SK-N-SH (cell line): ENCODE results near the gene SEMA4D. TPM values are rescaled to one million over a fixed set of nuclear protein-coding genes. Genes with fewer than 3 reads are reported as not detected.

Experiments used
- CTCF ChIA-PET: fragments of 300-600, 350-600 bp; formaldehyde crosslinking; extraction: SDS; loops from one replicate; lab custom pipeline; 2021; lab: Yijun Ruan, JAX
- POLR2A ChIA-PET: fragments of 350-600 bp; sonication (Branson Sonifier 250); formaldehyde crosslinking; extraction: SDS; loops from one replicate; lab custom pipeline; 2020; ENCODE audit warnings: antibody characterized with exemption, inconsistent platforms; lab: Yijun Ruan, JAX
- DNase-seq: peaks from one replicate; pipeline ENCODE4 v3.0.0; 2012
- H2AFZ ChIP-seq: fragments of 200-600 bp; sonication (generic); 2 replicates; pipeline ENCODE4 v1.8.1; 2016; ENCODE audit warnings: antibody characterized with exemption, mild to moderate bottlenecking, low read depth
- H3F3A ChIP-seq: fragments of 200-600 bp; sonication (generic); replicated peaks from 2 replicates; pipeline ENCODE3; 2016; ENCODE audit warnings: antibody characterized with exemption, mild to moderate bottlenecking; ENCODE audit not compliant: insufficient read depth
- H3K27ac ChIP-seq, 2 experiments: fragments of 200-500 bp in 1 of 2; fragments of 200-600 bp in 1 of 2; sonication (Bioruptor generic) in 1 of 2; sonication (generic), shearing (Covaris generic) in 1 of 2; 2 replicates each; pipeline versions ENCODE4 v1.5.1 to v1.6.1; 2014 to 2016; ENCODE audit warnings: low read depth in 2 of 2, inconsistent platforms in 1 of 2, low read length in 1 of 2, mild to moderate bottlenecking in 1 of 2, mixed read lengths in 1 of 2
- H3K27me3 ChIP-seq: fragments of 200-600 bp; sonication (generic), shearing (Covaris generic); 2 replicates; pipeline ENCODE4 v1.6.1; 2016; ENCODE audit warnings: mixed run types; ENCODE audit not compliant: insufficient read depth
- H3K36me3 ChIP-seq, 2 experiments: fragments of 200-500 bp in 1 of 2; fragments of 200-600 bp in 1 of 2; sonication (Bioruptor generic) in 1 of 2; sonication (generic) in 1 of 2; replicated peaks in 1 of 2; 2 replicates each; pipeline versions ENCODE3 to v1.5.1; 2014 to 2016; ENCODE audit warnings: low read length in 1 of 2, mild to moderate bottlenecking in 1 of 2; ENCODE audit not compliant: insufficient read depth in 2 of 2, control insufficient read depth in 1 of 2
- H3K4me1 ChIP-seq, 2 experiments: fragments of 200-500 bp in 1 of 2; fragments of 200-600 bp in 1 of 2; sonication (Bioruptor generic) in 1 of 2; sonication (generic), shearing (Covaris generic) in 1 of 2; 2 replicates each; pipeline versions ENCODE4 v1.5.1 to v1.6.1; 2014 to 2016; ENCODE audit warnings: low read depth in 1 of 2, low read length in 1 of 2, mixed run types in 1 of 2; ENCODE audit not compliant: insufficient read depth in 2 of 2, control insufficient read depth in 1 of 2
- H3K4me2 ChIP-seq: fragments of 200-600 bp; sonication (generic), shearing (Covaris generic); 2 replicates; pipeline ENCODE4 v1.6.1; 2017; ENCODE audit warnings: mixed run types
- H3K4me3 ChIP-seq, 2 experiments: fragments of 200-500 bp in 1 of 2; fragments of 200-600 bp in 1 of 2; sonication (Bioruptor generic) in 1 of 2; sonication (generic), shearing (Covaris generic) in 1 of 2; 2 replicates each; pipeline versions ENCODE4 v1.5.1 to v1.8.1; 2014 to 2016; ENCODE audit warnings: low read depth in 2 of 2, inconsistent platforms in 1 of 2, low read length in 1 of 2, mild to moderate bottlenecking in 1 of 2, mixed read lengths in 1 of 2, moderate library complexity in 1 of 2
- H3K79me2 ChIP-seq: fragments of 200-600 bp; sonication (generic); 2 replicates; pipeline ENCODE4 v1.8.1; 2017; ENCODE audit warnings: mild to moderate bottlenecking; ENCODE audit not compliant: insufficient read depth
- H3K9ac ChIP-seq: fragments of 200-600 bp; sonication (generic); 2 replicates; pipeline ENCODE4 v1.6.1; 2017; ENCODE audit warnings: mixed run types
- H3K9me2 ChIP-seq: fragments of 200-600 bp; sonication (generic); 2 replicates; pipeline ENCODE4 v1.6.1; 2017; ENCODE audit warnings: mixed run types
- H3K9me3 ChIP-seq: fragments of 200-600 bp; sonication (generic); 2 replicates; pipeline ENCODE4 v1.6.1; 2017; ENCODE audit warnings: mixed run types, mild to moderate bottlenecking, moderate library complexity
- H4K20me1 ChIP-seq: fragments of 200-600 bp; sonication (generic); 2 replicates; pipeline ENCODE4 v1.6.1; 2017; ENCODE audit warnings: mild to moderate bottlenecking, mixed run types; ENCODE audit not compliant: insufficient read depth
- ELF1 ChIP-seq: IDR thresholded peaks from 2 replicates; pipeline ENCODE4 v1.4.0; 2012
- EP300 ChIP-seq, 2 experiments: IDR thresholded peaks; 2 replicates each; pipeline versions ENCODE4 v1.4.0 to v1.6.1; 2012; ENCODE audit warnings: borderline replicate concordance in 1 of 2, low read depth in 1 of 2, low read length in 1 of 2
- FOXJ3 ChIP-seq: sonication (generic); formaldehyde crosslinking; IDR thresholded peaks from 2 replicates; pipeline ENCODE4 v1.5.1; 2020; ENCODE audit warnings: mild to moderate bottlenecking, missing genetic modification reagents
- GABPA ChIP-seq: IDR thresholded peaks from 2 replicates; pipeline ENCODE4 v1.4.0; 2012; ENCODE audit warnings: low read depth, mild to moderate bottlenecking
- JUND ChIP-seq: IDR thresholded peaks from 2 replicates; pipeline ENCODE4 v1.4.0; 2012
- MEF2A ChIP-seq: IDR thresholded peaks from 2 replicates; pipeline ENCODE4 v1.4.0; 2012; ENCODE audit warnings: low read depth, borderline replicate concordance
- MXI1 ChIP-seq: IDR thresholded peaks from 2 replicates; pipeline ENCODE4 v1.6.1; 2012; ENCODE audit warnings: mild to moderate bottlenecking, low read depth, low read length, improper control_type of control experiment
- NRF1 ChIP-seq: IDR thresholded peaks from 2 replicates; pipeline ENCODE4 v1.6.1; 2012; ENCODE audit warnings: low read depth, mild to moderate bottlenecking, low read length
- POLR2AphosphoS5 ChIP-seq: IDR thresholded peaks from 2 replicates; pipeline ENCODE4 v1.6.1; 2012; ENCODE audit warnings: low read depth, low read length
- RAD21 ChIP-seq: IDR thresholded peaks from 2 replicates; pipeline ENCODE4 v1.6.1; 2012; ENCODE audit warnings: mild to moderate bottlenecking, low read length
- RXRA ChIP-seq: IDR thresholded peaks from 2 replicates; pipeline ENCODE4 v1.4.0; 2012; ENCODE audit warnings: low read depth, mild to moderate bottlenecking, borderline replicate concordance
- TCF12 ChIP-seq: IDR thresholded peaks from 2 replicates; pipeline ENCODE4 v1.4.0; 2012
- WGBS: methylation state at CpG from one replicate; pipeline ENCODE4 v1.1.6; 2017; ENCODE audit warnings: low lambda C conversion rate; 5-methylcytosine and 5-hydroxymethylcytosine counted together
- polyA plus RNA-seq, 3 experiments: library from polyadenylated mRNA; depleted of rRNA; stranded (reverse); fragments of >200 nt; gene quantifications; 2 replicates each; pipeline ENCODE4 v1.2.3, GENCODE V29; 2012
- TF ChIP-seq, protein P1 (sequence below): IDR thresholded peaks from 2 replicates; pipeline ENCODE4; 2012
- TF ChIP-seq, protein P2 (sequence below): fragments of 150-350 bp; IDR thresholded peaks from 2 replicates; pipeline ENCODE4 v1.6.1; 2016; ENCODE audit warnings: mild to moderate bottlenecking, low read depth, low read length
- TF ChIP-seq, protein P3 (sequence below): fragments of 150-350 bp; IDR thresholded peaks from 2 replicates; pipeline ENCODE4 v1.6.1; 2017; ENCODE audit warnings: antibody characterized with exemption, low read length, low read depth, borderline replicate concordance
- TF ChIP-seq, protein P4 (sequence below): IDR thresholded peaks from 2 replicates; pipeline ENCODE4 v1.4.0; 2012; ENCODE audit warnings: low read depth
- TF ChIP-seq, protein P5 (sequence below): IDR thresholded peaks from 2 replicates; pipeline ENCODE4 v1.4.0; 2012; ENCODE audit warnings: low read depth, borderline replicate concordance
- TF ChIP-seq, protein P6 (sequence below): IDR thresholded peaks from 2 replicates; pipeline ENCODE4 v1.6.1; 2012; ENCODE audit warnings: mild to moderate bottlenecking, low read depth, low read length, moderate library complexity
- TF ChIP-seq, protein P7 (sequence below): IDR thresholded peaks from 2 replicates; pipeline ENCODE4 v1.4.0; 2012; ENCODE audit warnings: low read depth, borderline replicate concordance

The SEMA4D gene
- polyA plus RNA-seq, 1 of the 3 experiments (the other 2 are of a cell fraction): 4.8 TPM

DNA sequence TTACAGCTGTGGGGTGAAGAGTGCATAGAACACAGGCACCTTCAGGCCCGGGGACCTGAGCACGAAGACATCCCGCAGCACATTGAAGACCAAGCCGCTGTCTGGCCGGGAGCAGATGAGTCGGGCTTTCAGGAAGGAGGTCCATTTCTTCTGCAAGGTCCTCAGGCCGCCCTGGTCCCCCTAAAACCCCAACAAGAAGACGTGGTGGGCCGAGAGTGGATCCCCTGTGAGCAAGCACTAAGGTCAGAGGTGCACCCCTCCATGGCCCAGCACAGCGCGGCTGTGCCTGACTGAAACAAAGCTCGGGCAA is 109.1 kb downstream of the SEMA4D start:
- no peak for TF ChIP-seq RAD21
- TF ChIP-seq TCF12: no peak
- no peak for TF ChIP-seq GABPA
- no peak for TF ChIP-seq FOXJ3 (CRISPR knock-in tag)
- TF ChIP-seq, protein P1, sequence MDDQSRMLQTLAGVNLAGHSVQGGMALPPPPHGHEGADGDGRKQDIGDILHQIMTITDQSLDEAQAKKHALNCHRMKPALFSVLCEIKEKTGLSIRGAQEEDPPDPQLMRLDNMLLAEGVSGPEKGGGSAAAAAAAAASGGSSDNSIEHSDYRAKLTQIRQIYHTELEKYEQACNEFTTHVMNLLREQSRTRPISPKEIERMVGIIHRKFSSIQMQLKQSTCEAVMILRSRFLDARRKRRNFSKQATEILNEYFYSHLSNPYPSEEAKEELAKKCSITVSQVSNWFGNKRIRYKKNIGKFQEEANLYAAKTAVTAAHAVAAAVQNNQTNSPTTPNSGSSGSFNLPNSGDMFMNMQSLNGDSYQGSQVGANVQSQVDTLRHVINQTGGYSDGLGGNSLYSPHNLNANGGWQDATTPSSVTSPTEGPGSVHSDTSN: no peak
- no peak for TF ChIP-seq RXRA
- no peak for TF ChIP-seq EP300 (IDR thresholded peaks at IDR 0.05; ENCODE audit: borderline replicate concordance in 1 of 2, low read depth in 1 of 2, low read length in 1 of 2)
- TF ChIP-seq MXI1: no peak
- TF ChIP-seq, protein P2, sequence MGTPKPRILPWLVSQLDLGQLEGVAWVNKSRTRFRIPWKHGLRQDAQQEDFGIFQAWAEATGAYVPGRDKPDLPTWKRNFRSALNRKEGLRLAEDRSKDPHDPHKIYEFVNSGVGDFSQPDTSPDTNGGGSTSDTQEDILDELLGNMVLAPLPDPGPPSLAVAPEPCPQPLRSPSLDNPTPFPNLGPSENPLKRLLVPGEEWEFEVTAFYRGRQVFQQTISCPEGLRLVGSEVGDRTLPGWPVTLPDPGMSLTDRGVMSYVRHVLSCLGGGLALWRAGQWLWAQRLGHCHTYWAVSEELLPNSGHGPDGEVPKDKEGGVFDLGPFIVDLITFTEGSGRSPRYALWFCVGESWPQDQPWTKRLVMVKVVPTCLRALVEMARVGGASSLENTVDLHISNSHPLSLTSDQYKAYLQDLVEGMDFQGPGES: no peak
- TF ChIP-seq MEF2A: no peak
- TF ChIP-seq ELF1: no peak
- TF ChIP-seq, protein P3, sequence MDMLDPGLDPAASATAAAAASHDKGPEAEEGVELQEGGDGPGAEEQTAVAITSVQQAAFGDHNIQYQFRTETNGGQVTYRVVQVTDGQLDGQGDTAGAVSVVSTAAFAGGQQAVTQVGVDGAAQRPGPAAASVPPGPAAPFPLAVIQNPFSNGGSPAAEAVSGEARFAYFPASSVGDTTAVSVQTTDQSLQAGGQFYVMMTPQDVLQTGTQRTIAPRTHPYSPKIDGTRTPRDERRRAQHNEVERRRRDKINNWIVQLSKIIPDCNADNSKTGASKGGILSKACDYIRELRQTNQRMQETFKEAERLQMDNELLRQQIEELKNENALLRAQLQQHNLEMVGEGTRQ: no peak
- no peak for TF ChIP-seq POLR2AphosphoS5
- TF ChIP-seq, protein P4, sequence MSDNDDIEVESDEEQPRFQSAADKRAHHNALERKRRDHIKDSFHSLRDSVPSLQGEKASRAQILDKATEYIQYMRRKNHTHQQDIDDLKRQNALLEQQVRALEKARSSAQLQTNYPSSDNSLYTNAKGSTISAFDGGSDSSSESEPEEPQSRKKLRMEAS: no peak
- no peak for TF ChIP-seq NRF1
- TF ChIP-seq, protein P5, sequence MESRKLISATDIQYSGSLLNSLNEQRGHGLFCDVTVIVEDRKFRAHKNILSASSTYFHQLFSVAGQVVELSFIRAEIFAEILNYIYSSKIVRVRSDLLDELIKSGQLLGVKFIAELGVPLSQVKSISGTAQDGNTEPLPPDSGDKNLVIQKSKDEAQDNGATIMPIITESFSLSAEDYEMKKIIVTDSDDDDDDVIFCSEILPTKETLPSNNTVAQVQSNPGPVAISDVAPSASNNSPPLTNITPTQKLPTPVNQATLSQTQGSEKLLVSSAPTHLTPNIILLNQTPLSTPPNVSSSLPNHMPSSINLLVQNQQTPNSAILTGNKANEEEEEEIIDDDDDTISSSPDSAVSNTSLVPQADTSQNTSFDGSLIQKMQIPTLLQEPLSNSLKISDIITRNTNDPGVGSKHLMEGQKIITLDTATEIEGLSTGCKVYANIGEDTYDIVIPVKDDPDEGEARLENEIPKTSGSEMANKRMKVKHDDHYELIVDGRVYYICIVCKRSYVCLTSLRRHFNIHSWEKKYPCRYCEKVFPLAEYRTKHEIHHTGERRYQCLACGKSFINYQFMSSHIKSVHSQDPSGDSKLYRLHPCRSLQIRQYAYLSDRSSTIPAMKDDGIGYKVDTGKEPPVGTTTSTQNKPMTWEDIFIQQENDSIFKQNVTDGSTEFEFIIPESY: no peak
- TF ChIP-seq, protein P6, sequence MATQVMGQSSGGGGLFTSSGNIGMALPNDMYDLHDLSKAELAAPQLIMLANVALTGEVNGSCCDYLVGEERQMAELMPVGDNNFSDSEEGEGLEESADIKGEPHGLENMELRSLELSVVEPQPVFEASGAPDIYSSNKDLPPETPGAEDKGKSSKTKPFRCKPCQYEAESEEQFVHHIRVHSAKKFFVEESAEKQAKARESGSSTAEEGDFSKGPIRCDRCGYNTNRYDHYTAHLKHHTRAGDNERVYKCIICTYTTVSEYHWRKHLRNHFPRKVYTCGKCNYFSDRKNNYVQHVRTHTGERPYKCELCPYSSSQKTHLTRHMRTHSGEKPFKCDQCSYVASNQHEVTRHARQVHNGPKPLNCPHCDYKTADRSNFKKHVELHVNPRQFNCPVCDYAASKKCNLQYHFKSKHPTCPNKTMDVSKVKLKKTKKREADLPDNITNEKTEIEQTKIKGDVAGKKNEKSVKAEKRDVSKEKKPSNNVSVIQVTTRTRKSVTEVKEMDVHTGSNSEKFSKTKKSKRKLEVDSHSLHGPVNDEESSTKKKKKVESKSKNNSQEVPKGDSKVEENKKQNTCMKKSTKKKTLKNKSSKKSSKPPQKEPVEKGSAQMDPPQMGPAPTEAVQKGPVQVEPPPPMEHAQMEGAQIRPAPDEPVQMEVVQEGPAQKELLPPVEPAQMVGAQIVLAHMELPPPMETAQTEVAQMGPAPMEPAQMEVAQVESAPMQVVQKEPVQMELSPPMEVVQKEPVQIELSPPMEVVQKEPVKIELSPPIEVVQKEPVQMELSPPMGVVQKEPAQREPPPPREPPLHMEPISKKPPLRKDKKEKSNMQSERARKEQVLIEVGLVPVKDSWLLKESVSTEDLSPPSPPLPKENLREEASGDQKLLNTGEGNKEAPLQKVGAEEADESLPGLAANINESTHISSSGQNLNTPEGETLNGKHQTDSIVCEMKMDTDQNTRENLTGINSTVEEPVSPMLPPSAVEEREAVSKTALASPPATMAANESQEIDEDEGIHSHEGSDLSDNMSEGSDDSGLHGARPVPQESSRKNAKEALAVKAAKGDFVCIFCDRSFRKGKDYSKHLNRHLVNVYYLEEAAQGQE: no peak
- TF ChIP-seq JUND: no peak
- TF ChIP-seq, protein P7, sequence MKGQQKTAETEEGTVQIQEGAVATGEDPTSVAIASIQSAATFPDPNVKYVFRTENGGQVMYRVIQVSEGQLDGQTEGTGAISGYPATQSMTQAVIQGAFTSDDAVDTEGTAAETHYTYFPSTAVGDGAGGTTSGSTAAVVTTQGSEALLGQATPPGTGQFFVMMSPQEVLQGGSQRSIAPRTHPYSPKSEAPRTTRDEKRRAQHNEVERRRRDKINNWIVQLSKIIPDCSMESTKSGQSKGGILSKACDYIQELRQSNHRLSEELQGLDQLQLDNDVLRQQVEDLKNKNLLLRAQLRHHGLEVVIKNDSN: no peak
- Histone ChIP-seq H3K4me2 (no peak overlapping the region), H3F3A (no peaks in the 10 kb centered on the region), H3K79me2 (no peaks in the 10 kb centered on the region), H3K9ac (no peak overlapping the region), H3K4me3 (no peak overlapping the region), H3K27ac (no peak overlapping the region), H2AFZ (no peak overlapping the region), H3K27me3 (no peaks in the 10 kb centered on the region), H3K4me1 (no peaks in the 10 kb centered on the region; a peak in 1 of 4 replicates), H3K9me2 (no peaks in the 10 kb centered on the region), H4K20me1 (no peaks in the 10 kb centered on the region), H3K36me3 (peaks cover 0 to 19% of the 10 kb centered on the region in 2 experiments), H3K9me3 (no peaks in the 10 kb centered on the region)
- CTCF ChIA-PET: no interaction called here
- POLR2A ChIA-PET: no interaction called here
- 85% methylated on average over 7 of the region's 12 CpGs for WGBS
- no peak for DNase-seq
